ENCODE measurements around the gene AFF2. TPM values are rescaled to one million over a fixed set of nuclear protein-coding genes. Genes with fewer than 3 reads are reported as not detected.

The AFF2 gene
- total RNA-seq, 1 experiment from 2014 or later: 0.05 TPM

DNA sequence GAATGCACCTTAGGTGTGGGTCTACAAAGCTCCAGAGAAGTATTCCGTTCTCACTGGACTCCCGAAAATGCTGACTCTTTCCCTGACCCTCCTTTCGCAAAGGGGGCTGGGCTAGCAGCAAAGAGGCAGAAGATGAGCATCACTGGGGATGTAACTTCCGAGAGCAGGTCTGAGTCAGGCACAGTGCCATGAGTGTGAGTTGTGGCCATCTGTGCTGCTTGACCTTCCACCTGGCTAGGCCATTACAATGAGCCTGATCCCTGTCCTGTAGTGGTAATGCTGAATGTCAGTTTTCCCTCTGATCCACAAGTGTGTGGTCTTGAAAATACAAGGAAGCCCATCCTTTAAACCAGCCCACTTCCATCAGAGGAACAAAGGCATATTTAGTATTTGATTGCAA is 479.4 kb downstream of the AFF2 start (continued):
- TF ChIP-seq, protein P1, sequence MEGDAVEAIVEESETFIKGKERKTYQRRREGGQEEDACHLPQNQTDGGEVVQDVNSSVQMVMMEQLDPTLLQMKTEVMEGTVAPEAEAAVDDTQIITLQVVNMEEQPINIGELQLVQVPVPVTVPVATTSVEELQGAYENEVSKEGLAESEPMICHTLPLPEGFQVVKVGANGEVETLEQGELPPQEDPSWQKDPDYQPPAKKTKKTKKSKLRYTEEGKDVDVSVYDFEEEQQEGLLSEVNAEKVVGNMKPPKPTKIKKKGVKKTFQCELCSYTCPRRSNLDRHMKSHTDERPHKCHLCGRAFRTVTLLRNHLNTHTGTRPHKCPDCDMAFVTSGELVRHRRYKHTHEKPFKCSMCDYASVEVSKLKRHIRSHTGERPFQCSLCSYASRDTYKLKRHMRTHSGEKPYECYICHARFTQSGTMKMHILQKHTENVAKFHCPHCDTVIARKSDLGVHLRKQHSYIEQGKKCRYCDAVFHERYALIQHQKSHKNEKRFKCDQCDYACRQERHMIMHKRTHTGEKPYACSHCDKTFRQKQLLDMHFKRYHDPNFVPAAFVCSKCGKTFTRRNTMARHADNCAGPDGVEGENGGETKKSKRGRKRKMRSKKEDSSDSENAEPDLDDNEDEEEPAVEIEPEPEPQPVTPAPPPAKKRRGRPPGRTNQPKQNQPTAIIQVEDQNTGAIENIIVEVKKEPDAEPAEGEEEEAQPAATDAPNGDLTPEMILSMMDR (IDR thresholded peaks at IDR 0.05 in 2 of 3, conservative IDR thresholded peaks at IDR 0.05 in 1 of 3; ENCODE audit: borderline replicate concordance in 1 of 3, insufficient read depth in 1 of 3, low read depth in 2 of 3, low read length in 2 of 3): no peak
- TF ChIP-seq ZFX (IDR thresholded peaks at IDR 0.05) (no peak), YY1 (IDR thresholded peaks at IDR 0.05; ENCODE audit: extremely low read depth, insufficient replicate concordance, low read depth, low read length) (no peak), TCF7L2 (IDR thresholded peaks at IDR 0.05; ENCODE audit: borderline replicate concordance, extremely low read depth, insufficient read depth, insufficient read length) (no peak), RAD21 (IDR thresholded peaks at IDR 0.05; ENCODE audit: low read depth) (no peak), POLR2AphosphoS5 (IDR thresholded peaks at IDR 0.05; ENCODE audit: low read depth, low read length) (no peak), SP1 (IDR thresholded peaks at IDR 0.05; ENCODE audit: low read depth) (no peak), ZNF274 (IDR thresholded peaks at IDR 0.05; ENCODE audit: low read depth, low read length) (no peak), FOSL1 (IDR thresholded peaks at IDR 0.05; ENCODE audit: low read depth) (no peak), EZH2phosphoT487 (IDR thresholded peaks at IDR 0.05; ENCODE audit: borderline replicate concordance) (no peak), SRF (IDR thresholded peaks at IDR 0.05; ENCODE audit: low read depth) (no peak)
- TF ChIP-seq, protein P2, sequence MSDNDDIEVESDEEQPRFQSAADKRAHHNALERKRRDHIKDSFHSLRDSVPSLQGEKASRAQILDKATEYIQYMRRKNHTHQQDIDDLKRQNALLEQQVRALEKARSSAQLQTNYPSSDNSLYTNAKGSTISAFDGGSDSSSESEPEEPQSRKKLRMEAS (IDR thresholded peaks at IDR 0.05): no peak

DNA sequence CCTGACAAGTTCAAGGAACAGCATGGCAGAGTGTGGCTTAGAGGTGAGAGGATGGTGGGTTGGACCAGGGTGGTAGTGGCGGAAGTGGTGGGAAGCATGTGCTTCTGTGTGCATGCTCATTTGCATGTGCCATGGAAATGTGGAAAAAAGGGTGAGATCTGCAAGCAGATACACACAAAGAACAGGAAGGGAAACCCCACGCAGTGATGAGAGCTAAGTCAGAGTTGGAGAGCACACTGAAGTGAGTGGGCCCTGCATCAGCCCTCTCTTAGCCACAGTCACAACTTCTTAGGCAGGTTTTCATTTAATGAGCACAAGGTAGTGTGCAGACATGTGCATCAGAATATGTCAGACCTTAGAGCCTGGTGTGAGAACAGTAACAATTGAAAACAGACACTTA is 483.8 kb downstream of the AFF2 start:
- H3K79me2 ChIP-seq (ENCODE audit: insufficient read depth, low read length): no peaks in the 10 kb centered on the region
- H2AFZ ChIP-seq (ENCODE audit: low read depth, low read length, poor library complexity, severe bottlenecking): no peak overlapping the region
- DNase-seq (ENCODE audit: low read depth, low spot score) (no peak), ATAC-seq (no peak)
- RAD21 ChIA-PET (ENCODE audit: low non-redundant PET in 1 of 2, low total read pairs in 2 of 2, uncharacterized antibody in 2 of 2, unreplicated experiment in 2 of 2): no interaction called here
- BruUV-seq (replicated peaks): no TSS peak
- no peak overlapping the region for H3K9ac ChIP-seq (ENCODE audit: low read length)
- POLR2A ChIA-PET: no interaction called here
- no peaks in the 10 kb centered on the region for H3K36me3 ChIP-seq (ENCODE audit: control insufficient read depth in 1 of 2, insufficient read depth in 2 of 2, low read length in 2 of 2)
- H3K4me1 ChIP-seq (ENCODE audit: control insufficient read depth in 1 of 2, insufficient read depth in 2 of 2, low read length in 2 of 2): no peaks in the 10 kb centered on the region
- no peaks in the 10 kb centered on the region for H4K20me1 ChIP-seq (ENCODE audit: insufficient read depth)
- intact Hi-C loops (cut with micrococcal nuclease): no loop called here
- CTCF ChIA-PET: no interaction called here
- H3K27me3 ChIP-seq (ENCODE audit: insufficient read depth, low read length): no peaks in the 10 kb centered on the region
- no peak overlapping the region for H3K4me2 ChIP-seq (ENCODE audit: low read length)
- no peak overlapping the region for H3K4me3 ChIP-seq (replicated peaks in 1 of 2; ENCODE audit: low read depth in 1 of 2, low read length in 2 of 2)
- H3K27ac ChIP-seq (ENCODE audit: low read depth, low read length): no peak overlapping the region
- no peaks in the 10 kb centered on the region for H3K9me3 ChIP-seq (ENCODE audit: control insufficient read depth in 1 of 2, insufficient read depth in 1 of 2, low read depth in 1 of 2, low read length in 2 of 2)
- H3K9me2 ChIP-seq (ENCODE audit: insufficient read depth): no peaks in the 10 kb centered on the region
- no peak for TF ChIP-seq EZH2 (IDR thresholded peaks at IDR 0.05)
- TF ChIP-seq, protein P1 (IDR thresholded peaks at IDR 0.05 in 2 of 3, conservative IDR thresholded peaks at IDR 0.05 in 1 of 3; ENCODE audit: borderline replicate concordance in 1 of 3, insufficient read depth in 1 of 3, low read depth in 2 of 3, low read length in 2 of 3): no peak
- TF ChIP-seq TCF7L2 (IDR thresholded peaks at IDR 0.05; ENCODE audit: borderline replicate concordance, extremely low read depth, insufficient read depth, insufficient read length): no peak
- TF ChIP-seq YY1 (IDR thresholded peaks at IDR 0.05; ENCODE audit: extremely low read depth, insufficient replicate concordance, low read depth, low read length): no peak
- TF ChIP-seq, protein P3, sequence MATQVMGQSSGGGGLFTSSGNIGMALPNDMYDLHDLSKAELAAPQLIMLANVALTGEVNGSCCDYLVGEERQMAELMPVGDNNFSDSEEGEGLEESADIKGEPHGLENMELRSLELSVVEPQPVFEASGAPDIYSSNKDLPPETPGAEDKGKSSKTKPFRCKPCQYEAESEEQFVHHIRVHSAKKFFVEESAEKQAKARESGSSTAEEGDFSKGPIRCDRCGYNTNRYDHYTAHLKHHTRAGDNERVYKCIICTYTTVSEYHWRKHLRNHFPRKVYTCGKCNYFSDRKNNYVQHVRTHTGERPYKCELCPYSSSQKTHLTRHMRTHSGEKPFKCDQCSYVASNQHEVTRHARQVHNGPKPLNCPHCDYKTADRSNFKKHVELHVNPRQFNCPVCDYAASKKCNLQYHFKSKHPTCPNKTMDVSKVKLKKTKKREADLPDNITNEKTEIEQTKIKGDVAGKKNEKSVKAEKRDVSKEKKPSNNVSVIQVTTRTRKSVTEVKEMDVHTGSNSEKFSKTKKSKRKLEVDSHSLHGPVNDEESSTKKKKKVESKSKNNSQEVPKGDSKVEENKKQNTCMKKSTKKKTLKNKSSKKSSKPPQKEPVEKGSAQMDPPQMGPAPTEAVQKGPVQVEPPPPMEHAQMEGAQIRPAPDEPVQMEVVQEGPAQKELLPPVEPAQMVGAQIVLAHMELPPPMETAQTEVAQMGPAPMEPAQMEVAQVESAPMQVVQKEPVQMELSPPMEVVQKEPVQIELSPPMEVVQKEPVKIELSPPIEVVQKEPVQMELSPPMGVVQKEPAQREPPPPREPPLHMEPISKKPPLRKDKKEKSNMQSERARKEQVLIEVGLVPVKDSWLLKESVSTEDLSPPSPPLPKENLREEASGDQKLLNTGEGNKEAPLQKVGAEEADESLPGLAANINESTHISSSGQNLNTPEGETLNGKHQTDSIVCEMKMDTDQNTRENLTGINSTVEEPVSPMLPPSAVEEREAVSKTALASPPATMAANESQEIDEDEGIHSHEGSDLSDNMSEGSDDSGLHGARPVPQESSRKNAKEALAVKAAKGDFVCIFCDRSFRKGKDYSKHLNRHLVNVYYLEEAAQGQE (IDR thresholded peaks at IDR 0.05; ENCODE audit: low read depth): no peak
- no peak for TF ChIP-seq ELF1 (IDR thresholded peaks at IDR 0.05; ENCODE audit: borderline replicate concordance, low read depth)
- TF ChIP-seq FOSL1 (IDR thresholded peaks at IDR 0.05; ENCODE audit: low read depth): no peak
- TF ChIP-seq EZH2phosphoT487 (IDR thresholded peaks at IDR 0.05; ENCODE audit: borderline replicate concordance): no peak
- no peak for TF ChIP-seq CEBPB (IDR thresholded peaks at IDR 0.05; ENCODE audit: low read depth)
- TF ChIP-seq, protein P4, sequence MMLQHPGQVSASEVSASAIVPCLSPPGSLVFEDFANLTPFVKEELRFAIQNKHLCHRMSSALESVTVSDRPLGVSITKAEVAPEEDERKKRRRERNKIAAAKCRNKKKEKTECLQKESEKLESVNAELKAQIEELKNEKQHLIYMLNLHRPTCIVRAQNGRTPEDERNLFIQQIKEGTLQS (IDR thresholded peaks at IDR 0.05): no peak
- no peak for TF ChIP-seq POLR2AphosphoS5 (IDR thresholded peaks at IDR 0.05; ENCODE audit: low read depth, low read length)

Measured in HCT116 (cell line).